Thymus (tissue), 11 donors: Measurements from ENCODE around the gene CDC42SE2. TPM values are rescaled to one million over a fixed set of nuclear protein-coding genes. Genes with fewer than 3 reads are reported as not detected.
"Not testable (repeated sequence)": the region's sequence is repeated elsewhere in the genome, so short reads cannot be mapped to it uniquely, and the experiment has no call there.

Experiments
- DNase-seq, 9 donors: peaks; one replicate each; pipeline ENCODE4 v3.0.0-alpha.2; 2013; ENCODE audit warnings: low spot score in 9 of 9, low read depth in 6 of 9, missing footprints in 1 of 9
- H3K27ac ChIP-seq, 2 donors: one replicate each; pipeline ENCODE4 v1.5.1; 2013; ENCODE audit warnings: control low read depth in 1 of 2, low read depth in 1 of 2, low read length in 1 of 2, mild to moderate bottlenecking in 1 of 2, moderate library complexity in 1 of 2
- H3K27me3 ChIP-seq, 2 donors: one replicate each; pipeline ENCODE4 v1.5.1; 2013; ENCODE audit warnings: low read length in 1 of 2; ENCODE audit not compliant: control insufficient read depth in 2 of 2, insufficient read depth in 1 of 2
- H3K36me3 ChIP-seq, 2 donors: one replicate each; pipeline ENCODE4 v1.5.1; 2013; ENCODE audit warnings: low read length in 1 of 2, mild to moderate bottlenecking in 1 of 2, moderate library complexity in 1 of 2; ENCODE audit not compliant: control insufficient read depth in 2 of 2, insufficient read depth in 2 of 2
- H3K4me1 ChIP-seq, 2 donors: one replicate each; pipeline ENCODE4 v1.5.1; 2013; ENCODE audit warnings: low read length in 2 of 2; ENCODE audit not compliant: control insufficient read depth in 2 of 2, insufficient read depth in 2 of 2
- H3K4me3 ChIP-seq, 2 donors: one replicate each; pipeline ENCODE4 v1.5.1; 2013; ENCODE audit warnings: low read length in 2 of 2, control low read depth in 1 of 2, mild to moderate bottlenecking in 1 of 2
- H3K9me3 ChIP-seq, 2 donors: one replicate each; pipeline ENCODE4 v1.5.1; 2013; ENCODE audit warnings: low read length in 1 of 2, mild to moderate bottlenecking in 1 of 2; ENCODE audit not compliant: control insufficient read depth in 2 of 2, insufficient read depth in 1 of 2
- WGBS: extraction: QIAGEN DNeasy Blood & Tissue Kit; methylation state at CpG from one replicate; pipeline ENCODE4 v1.1.7; 2013; 5-methylcytosine and 5-hydroxymethylcytosine counted together
- polyA plus RNA-seq: library from polyadenylated mRNA; stranded (reverse); fragments of 200-250 nt; gene quantifications from one replicate; pipeline ENCODE4 v1.2.3, GENCODE V29; 2013
- total RNA-seq: library from RNA; stranded (reverse); fragments of 120-200 nt; gene quantifications from one replicate; pipeline ENCODE4 v1.2.4, GENCODE V29; 2013
- donor health status: healthy.

The CDC42SE2 gene
- total and polyA plus RNA-seq, 2 donors: 60.6 to 60.9 TPM

DNA sequence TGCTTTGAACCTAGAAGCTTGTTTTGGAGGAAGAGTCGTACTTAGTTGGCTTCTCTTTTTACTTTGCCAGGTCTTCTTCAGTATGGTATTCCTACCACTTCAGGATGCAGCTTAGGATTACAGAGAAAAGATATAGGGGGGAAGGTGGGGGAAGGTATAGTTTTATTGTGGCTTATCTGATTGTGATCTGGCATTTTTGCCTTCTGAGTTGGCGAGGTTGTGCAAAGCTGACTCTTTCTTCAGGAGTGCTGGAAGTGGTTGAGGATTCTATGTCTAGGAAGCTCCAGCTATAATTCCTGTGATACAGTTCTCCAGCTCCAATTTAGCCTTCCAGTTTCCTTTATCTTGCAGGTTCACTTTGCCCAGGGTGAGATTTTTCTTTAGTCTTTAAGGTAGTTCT is 7.0 kb downstream of the CDC42SE2 start:
- H3K27me3 ChIP-seq: no peaks in the 10 kb centered on the region
- peaks cover 18 to 31% of the 10 kb centered on the region in 2 donors for H3K4me1 ChIP-seq
- DNase-seq: no peak
- 72% methylated on average over 2 of the region's 2 CpGs for WGBS
- H3K36me3 ChIP-seq: peaks cover 0 to 4% of the 10 kb centered on the region in 2 donors
- no peaks in the 10 kb centered on the region for H3K9me3 ChIP-seq
- H3K4me3 ChIP-seq: peak overlapping the region in 1 of 2 donors; percentile 11
- no peak overlapping the region for H3K27ac ChIP-seq

DNA sequence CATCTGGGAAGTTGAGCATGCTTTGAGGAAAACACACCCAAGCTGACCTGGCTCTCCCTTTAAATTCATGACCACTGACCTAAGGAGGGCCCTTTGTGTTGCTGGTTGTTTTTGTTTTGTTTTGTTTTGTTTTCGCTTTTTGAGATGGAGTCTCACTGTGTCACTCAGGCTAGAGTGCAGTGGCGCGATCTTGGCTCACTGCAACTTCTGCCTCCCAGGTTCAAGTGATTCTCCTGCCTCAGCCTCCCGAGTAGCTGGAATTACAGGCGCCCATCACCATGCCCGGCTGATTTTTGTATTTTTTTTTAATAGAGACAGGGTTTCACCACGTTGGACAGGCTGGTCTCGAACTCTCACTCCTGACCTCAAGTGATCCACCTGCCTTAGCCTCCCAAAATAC is 8.0 kb downstream of the CDC42SE2 start:
- 91% methylated on average over 8 of the region's 8 CpGs for WGBS

DNA sequence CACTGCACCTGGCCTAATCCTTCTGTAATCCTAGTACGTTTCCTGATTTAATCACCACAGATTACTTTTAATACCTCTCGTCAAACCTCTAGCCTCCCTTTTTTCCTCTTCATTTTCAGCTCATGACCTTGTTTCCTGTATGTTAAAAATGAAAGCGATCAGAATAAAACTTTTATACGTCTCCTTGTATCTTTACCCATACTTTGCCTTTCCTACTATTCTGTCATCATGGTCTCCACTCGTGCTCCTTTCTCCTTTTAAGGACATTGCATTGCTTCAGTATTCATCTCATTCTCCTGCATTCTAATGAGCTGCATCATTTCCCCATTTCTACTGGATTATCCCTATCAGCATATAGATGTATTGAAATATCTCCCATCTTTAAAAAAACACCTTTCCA is 8.5 kb downstream of the CDC42SE2 start:
- peaks cover 0 to 4% of the 10 kb centered on the region in 2 donors for H3K36me3 ChIP-seq
- 26% methylated on average over 5 of the region's 5 CpGs for WGBS
- no peaks in the 10 kb centered on the region for H3K27me3 ChIP-seq
- H3K4me1 ChIP-seq: peaks cover 15 to 30% of the 10 kb centered on the region in 2 donors
- no peaks in the 10 kb centered on the region for H3K9me3 ChIP-seq
- peak overlapping the region; percentile 31 to 42 for H3K27ac ChIP-seq
- DNase-seq: no peak
- H3K4me3 ChIP-seq: no peak overlapping the region

More for the DNA sequence above, 8.0 kb downstream of the CDC42SE2 start:
- not testable (repeated sequence) for H3K27me3 ChIP-seq, H3K36me3 ChIP-seq, DNase-seq, H3K4me3 ChIP-seq, H3K9me3 ChIP-seq
- Histone ChIP-seq H3K27ac (peak overlapping the region; percentile 7 to 31), H3K4me1 (peaks cover 15 to 30% of the 10 kb centered on the region in 2 donors)

DNA sequence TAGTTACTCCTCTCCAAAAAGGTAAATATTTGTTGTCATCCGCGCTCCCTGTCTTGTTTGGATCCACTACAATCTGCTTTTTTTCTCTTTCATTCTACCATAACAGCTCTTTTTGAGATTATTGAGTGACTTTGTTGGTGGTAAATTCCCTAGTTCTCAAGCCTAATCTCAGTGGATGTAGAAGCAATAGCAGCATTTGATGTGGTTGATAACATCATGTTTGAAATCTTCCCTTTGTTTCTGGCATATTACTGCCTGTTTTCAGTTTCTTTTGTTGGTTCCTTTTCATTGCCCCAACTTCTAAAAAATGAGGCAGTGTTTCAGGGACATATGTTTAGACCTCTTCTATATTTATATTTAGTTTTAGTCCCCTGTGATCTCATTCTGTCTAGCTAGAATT is 8.9 kb downstream of the CDC42SE2 start:
- H3K4me3 ChIP-seq: no peak overlapping the region

DNA sequence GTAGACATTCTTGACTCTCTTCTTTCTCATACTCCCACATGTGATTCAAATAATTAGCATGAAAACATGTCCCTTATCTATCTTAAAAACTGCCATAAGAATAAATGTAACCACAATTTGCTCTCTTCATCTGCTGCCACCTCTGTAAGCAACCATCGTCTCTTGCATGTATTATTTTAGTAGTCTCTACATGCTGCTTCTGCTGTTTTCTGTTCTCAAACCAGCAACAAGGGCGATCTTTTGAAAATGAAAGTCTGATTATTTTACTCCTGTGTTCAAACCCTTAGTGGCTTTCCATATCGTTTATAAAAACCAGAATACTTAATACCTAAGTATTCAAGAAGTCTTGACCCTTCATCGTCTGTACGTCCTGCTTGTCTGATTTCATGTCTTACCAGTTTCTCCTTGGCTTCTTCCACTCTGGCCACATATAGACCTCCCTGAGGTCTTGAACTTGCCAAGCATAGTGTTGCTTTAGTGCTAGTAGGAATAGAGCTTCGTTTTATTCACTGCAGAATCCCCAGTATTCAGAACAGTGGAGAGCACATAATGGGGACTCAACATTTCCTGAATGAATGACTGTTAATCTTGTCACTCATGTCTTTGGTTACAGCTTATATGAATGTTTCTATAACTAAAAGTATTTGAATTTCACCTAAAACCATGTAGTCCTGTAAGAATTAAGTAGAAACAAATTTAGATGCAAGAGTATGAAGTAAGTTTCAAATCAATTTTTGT is 10.6 kb downstream of the CDC42SE2 start:
- Histone ChIP-seq H3K4me3 (no peak overlapping the region), H3K4me1 (peaks cover 15 to 34% of the 10 kb centered on the region in 2 donors), H3K36me3 (no peaks in the 10 kb centered on the region), H3K9me3 (no peaks in the 10 kb centered on the region), H3K27me3 (peaks cover 0 to under 1% of the 10 kb centered on the region in 2 donors), H3K27ac (no peak overlapping the region)
- no peak for DNase-seq
- WGBS: 80% methylated on average over 6 of the region's 6 CpGs

More for the DNA sequence above, 8.9 kb downstream of the CDC42SE2 start:
- no peaks in the 10 kb centered on the region for H3K9me3 ChIP-seq
- peak in 2 of 9 donors; percentile 32 to 71 for DNase-seq
- H3K27me3 ChIP-seq: no peaks in the 10 kb centered on the region
- WGBS: 71% methylated on average over 2 of the region's 2 CpGs
- H3K36me3 ChIP-seq: peaks cover 0 to 4% of the 10 kb centered on the region in 2 donors
- H3K4me1 ChIP-seq: peaks cover 15 to 30% of the 10 kb centered on the region in 2 donors
- H3K27ac ChIP-seq: peak overlapping the region in 1 of 2 donors; percentile 42

DNA sequence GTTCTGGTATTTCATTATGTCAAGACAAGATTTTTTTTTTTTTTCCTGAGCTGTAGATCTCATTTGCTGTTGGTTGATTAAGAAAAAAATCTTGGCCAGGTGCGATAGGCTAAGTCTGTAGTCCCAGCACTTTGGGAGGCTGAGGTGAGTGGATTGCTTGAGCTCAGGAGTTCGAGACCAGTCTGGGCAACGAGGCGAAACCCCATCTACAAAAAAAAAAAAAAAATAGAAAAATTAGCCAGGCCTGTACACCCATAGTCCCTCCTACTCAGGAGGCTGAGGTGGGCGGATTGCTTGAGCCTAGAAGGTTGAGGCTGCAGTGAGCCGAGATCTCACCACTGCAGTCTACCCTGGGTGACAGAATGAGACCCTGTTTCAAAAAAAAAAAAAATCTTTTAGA is 12.2 kb downstream of the CDC42SE2 start:
- peaks cover 14 to 35% of the 10 kb centered on the region in 2 donors for H3K4me1 ChIP-seq
- H3K36me3 ChIP-seq: no peaks in the 10 kb centered on the region
- no peaks in the 10 kb centered on the region for H3K9me3 ChIP-seq
- no peak overlapping the region for H3K4me3 ChIP-seq
- no peak overlapping the region for H3K27ac ChIP-seq
- H3K27me3 ChIP-seq: peaks cover 0 to 3% of the 10 kb centered on the region in 2 donors
- WGBS: 93% methylated on average over 6 of the region's 6 CpGs
- no peak for DNase-seq

DNA sequence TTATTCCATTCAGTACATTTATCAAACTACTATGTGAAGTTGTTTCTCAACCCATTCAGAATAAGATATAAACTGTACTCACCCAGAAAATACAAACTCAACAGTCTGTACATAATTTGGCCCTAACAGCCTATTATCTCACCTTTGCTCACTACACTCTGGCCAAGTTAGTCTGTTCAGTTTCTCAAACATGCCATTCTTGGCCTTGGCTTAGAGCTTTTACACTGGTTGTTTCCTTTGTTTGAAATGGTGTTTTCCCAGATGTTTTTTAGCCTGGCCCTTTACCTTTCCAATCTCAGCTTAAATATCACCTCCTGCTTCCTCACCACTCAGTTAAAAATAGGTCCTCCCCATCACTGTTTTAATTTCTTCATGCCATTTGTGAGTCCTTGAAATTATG is 13.6 kb downstream of the CDC42SE2 start:
- no peak overlapping the region for H3K4me3 ChIP-seq
- H3K27ac ChIP-seq: no peak overlapping the region
- H3K36me3 ChIP-seq: no peaks in the 10 kb centered on the region
- H3K4me1 ChIP-seq: peaks cover 5 to 30% of the 10 kb centered on the region in 2 donors
- H3K9me3 ChIP-seq: no peaks in the 10 kb centered on the region
- DNase-seq: no peak
- peaks cover 0 to 3% of the 10 kb centered on the region in 2 donors for H3K27me3 ChIP-seq

DNA sequence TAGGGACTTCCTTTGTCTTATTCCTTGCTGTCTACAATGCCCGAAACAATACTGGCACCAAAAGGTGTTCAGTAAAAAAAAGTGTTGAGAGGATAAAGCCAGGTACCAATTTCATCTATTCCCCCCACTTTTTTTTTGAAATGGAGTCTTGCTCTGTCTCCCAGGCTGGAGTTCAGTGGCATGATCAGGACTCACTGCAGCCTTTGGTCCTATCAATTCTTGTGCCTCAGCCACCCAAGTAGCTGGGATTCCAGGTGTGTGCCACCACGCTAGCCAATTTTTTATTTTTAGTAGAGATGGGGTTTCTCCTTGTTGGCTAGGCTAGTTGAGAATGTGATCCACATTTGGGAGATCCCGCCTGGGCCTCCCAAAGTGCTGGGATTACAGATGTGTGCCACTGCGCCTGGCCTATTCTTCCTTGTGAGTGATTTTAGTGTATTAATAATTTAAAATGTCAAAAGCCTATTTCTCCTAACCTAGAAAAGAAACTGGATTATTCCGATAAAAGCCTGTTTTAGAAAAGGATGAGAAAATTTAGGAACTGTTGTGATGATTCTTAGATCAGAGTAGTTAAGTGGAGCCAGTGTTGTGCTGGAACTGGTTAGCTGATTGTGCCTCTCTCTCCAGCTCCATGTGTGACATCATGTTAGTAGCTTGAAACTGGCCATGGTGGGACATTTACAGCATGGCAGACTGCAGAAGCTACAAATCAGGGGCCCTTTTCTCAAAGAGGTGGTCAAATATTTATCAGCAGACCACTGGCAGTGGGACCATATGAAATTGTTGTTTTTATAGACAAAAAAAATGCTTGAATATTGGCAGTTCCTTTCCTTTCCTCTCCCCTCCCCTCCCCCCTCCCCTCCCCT is 14.3 kb downstream of the CDC42SE2 start:
- Histone ChIP-seq H3K36me3 (no peaks in the 10 kb centered on the region), H3K27me3 (peaks cover 0 to 3% of the 10 kb centered on the region in 2 donors), H3K27ac (peak overlapping the region in 1 of 2 donors; percentile 31), H3K9me3 (no peaks in the 10 kb centered on the region), H3K4me1 (peaks cover 2 to 29% of the 10 kb centered on the region in 2 donors), H3K4me3 (no peak overlapping the region)
- no peak for DNase-seq
- WGBS: 96% methylated on average over 5 of the region's 5 CpGs

DNA sequence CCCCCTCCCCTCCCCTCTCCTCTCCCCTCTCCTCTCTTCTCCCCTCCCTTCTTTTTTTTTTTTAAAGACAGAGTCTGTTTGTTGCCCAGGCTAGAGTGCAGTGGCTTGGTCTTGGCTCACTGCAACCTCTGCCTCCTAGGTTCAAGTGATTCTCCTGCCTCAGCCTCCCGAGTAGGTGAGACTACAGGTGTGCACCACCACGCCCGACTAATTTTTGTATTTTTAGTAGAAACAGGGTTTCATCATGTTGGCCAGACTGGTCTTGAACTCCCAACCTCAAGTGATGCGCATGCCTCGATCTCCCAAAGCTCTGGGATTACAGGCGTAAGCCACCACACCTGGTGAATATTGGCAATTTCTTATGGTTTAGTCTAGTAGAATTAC is 14.9 kb downstream of the CDC42SE2 start:
- H3K27ac ChIP-seq, H3K27me3 ChIP-seq, H3K9me3 ChIP-seq, H3K4me3 ChIP-seq, H3K36me3 ChIP-seq, DNase-seq: not testable (repeated sequence)
- WGBS: 91% methylated on average over 6 of the region's 6 CpGs
- H3K4me1 ChIP-seq: peaks cover 2 to 23% of the 10 kb centered on the region in 2 donors
